Neural cell (in vitro differentiated cells): Measurements from ENCODE around the gene ABAT. TPM values are rescaled to one million over a fixed set of nuclear protein-coding genes. Genes with fewer than 3 reads are reported as not detected.

Experiments used
- H2AFZ ChIP-seq: fragments of 200-600, 300-800 bp; sonication (generic), shearing (Covaris generic); 2 replicates; pipeline ENCODE4 v1.6.0; 2014; ENCODE audit warnings: low read depth, mild to moderate bottlenecking, antibody characterized with exemption, low read length, moderate library complexity
- H3F3A ChIP-seq: fragments of 200-600 bp; shearing (Covaris generic); 2 replicates; pipeline ENCODE4 v1.6.1; 2016; ENCODE audit warnings: mild to moderate bottlenecking, moderate library complexity, mixed read lengths, antibody characterized with exemption, low read length; ENCODE audit not compliant: insufficient read depth, poor library complexity, severe bottlenecking
- H3K27ac ChIP-seq: fragments of 200-600, 300-800 bp; sonication (generic), shearing (Covaris generic); 2 replicates; pipeline ENCODE4 v1.5.1; 2014; ENCODE audit warnings: mild to moderate bottlenecking, low read length, moderate library complexity
- H3K27me3 ChIP-seq: fragments of 300-800, 200-600 bp; sonication (generic), shearing (Covaris generic); 2 replicates; pipeline ENCODE4 v1.6.0; 2014; ENCODE audit warnings: mild to moderate bottlenecking, low read depth, low read length, moderate library complexity; ENCODE audit not compliant: insufficient read depth
- H3K36me3 ChIP-seq: fragments of 300-800, 200-600 bp; sonication (generic), shearing (Covaris generic); 2 replicates; pipeline ENCODE4 v1.5.1; 2014; ENCODE audit warnings: mild to moderate bottlenecking, antibody characterized with exemption, low read length, moderate library complexity; ENCODE audit not compliant: insufficient read depth
- H3K4me2 ChIP-seq: fragments of 300-800, 200-600 bp; sonication (generic), shearing (Covaris generic); 2 replicates; pipeline ENCODE4 v1.6.0; 2014; ENCODE audit warnings: mild to moderate bottlenecking, low read length
- H3K4me3 ChIP-seq: fragments of 300-800, 200-600 bp; sonication (generic), shearing (Covaris generic); 2 replicates; pipeline ENCODE4 v1.5.1; 2014; ENCODE audit warnings: mild to moderate bottlenecking, low read length, moderate library complexity
- H3K79me2 ChIP-seq: fragments of 200-600 bp; shearing (Covaris generic); replicated peaks from 2 replicates; pipeline ENCODE4 v1.6.0; 2014; ENCODE audit warnings: mild to moderate bottlenecking, low read length, moderate library complexity; ENCODE audit not compliant: insufficient read depth
- H3K9ac ChIP-seq: fragments of 300-800, 200-600 bp; sonication (generic), shearing (Covaris generic); 2 replicates; pipeline ENCODE4 v1.6.1; 2016; ENCODE audit warnings: mild to moderate bottlenecking, low read length, mixed read lengths
- H3K9me2 ChIP-seq: fragments of 200-600 bp; shearing (Covaris generic); 2 replicates; pipeline ENCODE4 v1.6.1; 2016; ENCODE audit warnings: mild to moderate bottlenecking, low read length, mixed read lengths; ENCODE audit not compliant: insufficient read depth
- H3K9me3 ChIP-seq: fragments of 200-600, 300-800 bp; sonication (generic), shearing (Covaris generic); 2 replicates; pipeline ENCODE4 v1.6.1; 2016; ENCODE audit warnings: mild to moderate bottlenecking, mixed run types, low read length, moderate library complexity, mixed read lengths
- H4K20me1 ChIP-seq: fragments of 200-600 bp; shearing (Covaris generic); 2 replicates; pipeline ENCODE4 v1.6.1; 2016; ENCODE audit warnings: mild to moderate bottlenecking, mixed run types; ENCODE audit not compliant: insufficient read depth
- CTCF ChIP-seq: fragments of 450-650 bp; IDR thresholded peaks from 2 replicates; pipeline ENCODE4 v1.5.1; 2014; ENCODE audit warnings: antibody characterized with exemption, mild to moderate bottlenecking, moderate library complexity; ENCODE audit not compliant: poor library complexity, severe bottlenecking
- EP300 ChIP-seq: fragments of 450-650 bp; conservative IDR thresholded peaks from 2 replicates; pipeline ENCODE4 v1.6.1; 2014; ENCODE audit warnings: antibody characterized with exemption, mild to moderate bottlenecking, moderate library complexity; ENCODE audit not compliant: poor library complexity, severe bottlenecking
- EZH2 ChIP-seq: fragments of 200-600, 300-800 bp; shearing (Covaris generic), sonication (generic); IDR thresholded peaks from 2 replicates; pipeline ENCODE4 v1.6.1; 2014; ENCODE audit warnings: antibody characterized with exemption, low read length, borderline replicate concordance, mild to moderate bottlenecking; ENCODE audit not compliant: insufficient read depth, poor library complexity, severe bottlenecking
- MXI1 ChIP-seq: fragments of 450-650 bp; conservative IDR thresholded peaks from 2 replicates; pipeline ENCODE4 v1.6.1; 2014; ENCODE audit warnings: antibody characterized with exemption, mild to moderate bottlenecking; ENCODE audit not compliant: poor library complexity, severe bottlenecking
- POLR2AphosphoS5 ChIP-seq: IDR thresholded peaks from 2 replicates; pipeline ENCODE4 v1.6.1; 2012
- RAD21 ChIP-seq: fragments of 450-650 bp; conservative IDR thresholded peaks from 2 replicates; pipeline ENCODE4 v1.6.1; 2014; ENCODE audit warnings: antibody characterized with exemption, mild to moderate bottlenecking, moderate library complexity
- REST ChIP-seq: IDR thresholded peaks from 2 replicates; pipeline ENCODE4 v1.6.1; 2012; ENCODE audit warnings: borderline replicate concordance
- SMC3 ChIP-seq: fragments of 450-650 bp; conservative IDR thresholded peaks from 2 replicates; pipeline ENCODE4 v1.6.1; 2014; ENCODE audit warnings: antibody characterized with exemption, mild to moderate bottlenecking, moderate library complexity; ENCODE audit not compliant: poor library complexity
- TAF1 ChIP-seq: IDR thresholded peaks from 2 replicates; pipeline ENCODE4 v1.6.1; 2012; ENCODE audit warnings: low read depth
- polyA plus RNA-seq: library from polyadenylated mRNA; depleted of rRNA; stranded (reverse); fragments of >200 nt; gene quantifications from 2 replicates; pipeline ENCODE4 v1.2.3, GENCODE V29; 2014

ABAT gene
- polyA plus RNA-seq, 1 donor from 2014 or later: 125 TPM

GRCh38 chr16:8714174-8714573 is 39.8 kb downstream of the ABAT start:
- Histone ChIP-seq H3K36me3 (no peaks in the 10 kb centered on the region), H3F3A (peaks cover 3% of the 10 kb centered on the region), H4K20me1 (no peaks in the 10 kb centered on the region), H3K9me3 (no peaks in the 10 kb centered on the region), H3K79me2 (peaks cover 50% of the 10 kb centered on the region), H3K9me2 (no peaks in the 10 kb centered on the region), H3K27me3 (no peaks in the 10 kb centered on the region), H3K4me2 (peak overlapping the region; percentile 96), H3K9ac (peak overlapping the region; percentile 86), H3K4me3 (peak overlapping the region; percentile 67), H3K27ac (peak overlapping the region; percentile 98), H2AFZ (no peak overlapping the region)
- TF ChIP-seq TAF1 (no peak), POLR2AphosphoS5 (no peak), REST (no peak), CTCF (peak; percentile 40), EP300 (no peak)

- Histone ChIP-seq H3K9me3 (no peaks in the 10 kb centered on the region), H3K36me3 (no peaks in the 10 kb centered on the region), H3K79me2 (peaks cover 54% of the 10 kb centered on the region), H3K9ac (peak overlapping the region; percentile 86), H2AFZ (no peak overlapping the region), H3K27ac (peak overlapping the region; percentile 98), H3K4me3 (peak overlapping the region; percentile 67), H3K4me2 (peak overlapping the region; percentile 96), H4K20me1 (no peaks in the 10 kb centered on the region), H3K27me3 (no peaks in the 10 kb centered on the region), H3K9me2 (no peaks in the 10 kb centered on the region), H3F3A (peaks cover 3% of the 10 kb centered on the region)
- TF ChIP-seq SMC3 (no peak), TAF1 (no peak), MXI1 (no peak), EP300 (no peak), POLR2AphosphoS5 (no peak), RAD21 (no peak), EZH2 (no peak)
These were observed 40.4 kb downstream of the ABAT start for GRCh38 chr16:8714807-8715206.

GRCh38 chr16:8716052-8716451 is 41.6 kb downstream of the ABAT start:
- H3K27me3 ChIP-seq: no peaks in the 10 kb centered on the region
- no peak overlapping the region for H3K4me2 ChIP-seq
- H3K79me2 ChIP-seq: peaks cover 60% of the 10 kb centered on the region
- H3K9me3 ChIP-seq: no peaks in the 10 kb centered on the region
- H3K4me3 ChIP-seq: peak overlapping the region; percentile 42
- H2AFZ ChIP-seq: no peak overlapping the region
- no peaks in the 10 kb centered on the region for H3K36me3 ChIP-seq
- no peak for TF ChIP-seq EZH2
- TF ChIP-seq RAD21: no peak
- no peak for TF ChIP-seq TAF1
- no peak for TF ChIP-seq CTCF
- no peak for TF ChIP-seq SMC3
- TF ChIP-seq EP300: no peak
- no peak for TF ChIP-seq POLR2AphosphoS5
- no peak for TF ChIP-seq MXI1
- TF ChIP-seq REST: no peak
- H3K27ac ChIP-seq: no peak overlapping the region
- no peak overlapping the region for H3K9ac ChIP-seq
- no peaks in the 10 kb centered on the region for H4K20me1 ChIP-seq
- peaks cover 4% of the 10 kb centered on the region for H3F3A ChIP-seq
- no peaks in the 10 kb centered on the region for H3K9me2 ChIP-seq
